Measurements from ENCODE around the gene STUM.

Gene STUM

GRCh38 chr1:226640321-226641136 is 92.0 kb downstream of the STUM start:
- DNase-seq (ENCODE audit: low spot score): no peak

- no peak for DNase-seq (ENCODE audit: low spot score)
Observed at GRCh38 chr1:226641671-226642231, 93.2 kb downstream of the STUM start.

DNA sequence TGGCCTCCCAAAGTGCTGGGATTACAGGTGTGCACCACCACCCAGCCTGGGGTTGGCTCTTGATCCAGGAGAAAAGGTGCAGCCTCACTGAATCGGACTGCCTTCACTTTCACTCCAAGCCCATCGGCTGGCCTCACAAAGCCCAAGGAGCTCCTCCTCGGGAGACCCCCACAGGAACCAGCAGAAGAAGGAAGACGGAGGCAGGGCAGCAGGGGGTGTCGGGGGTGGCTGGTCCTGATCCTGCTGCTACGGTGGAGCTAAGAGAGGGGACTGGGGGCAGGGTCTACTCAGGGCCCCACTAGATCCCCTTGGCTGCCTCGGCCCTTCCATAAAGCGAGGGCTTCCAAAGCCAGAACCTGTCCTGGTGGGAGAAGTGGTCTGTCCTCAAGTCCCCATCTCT is 93.9 kb downstream of the STUM start:
- DNase-seq (ENCODE audit: low spot score): no peak

- DNase-seq (ENCODE audit: low spot score): no peak
Observed at GRCh38 chr1:226643177-226643576, 94.6 kb downstream of the STUM start.

- DNase-seq (ENCODE audit: low spot score): no peak
Observed at GRCh38 chr1:226643611-226644540, 95.3 kb downstream of the STUM start.

DNA sequence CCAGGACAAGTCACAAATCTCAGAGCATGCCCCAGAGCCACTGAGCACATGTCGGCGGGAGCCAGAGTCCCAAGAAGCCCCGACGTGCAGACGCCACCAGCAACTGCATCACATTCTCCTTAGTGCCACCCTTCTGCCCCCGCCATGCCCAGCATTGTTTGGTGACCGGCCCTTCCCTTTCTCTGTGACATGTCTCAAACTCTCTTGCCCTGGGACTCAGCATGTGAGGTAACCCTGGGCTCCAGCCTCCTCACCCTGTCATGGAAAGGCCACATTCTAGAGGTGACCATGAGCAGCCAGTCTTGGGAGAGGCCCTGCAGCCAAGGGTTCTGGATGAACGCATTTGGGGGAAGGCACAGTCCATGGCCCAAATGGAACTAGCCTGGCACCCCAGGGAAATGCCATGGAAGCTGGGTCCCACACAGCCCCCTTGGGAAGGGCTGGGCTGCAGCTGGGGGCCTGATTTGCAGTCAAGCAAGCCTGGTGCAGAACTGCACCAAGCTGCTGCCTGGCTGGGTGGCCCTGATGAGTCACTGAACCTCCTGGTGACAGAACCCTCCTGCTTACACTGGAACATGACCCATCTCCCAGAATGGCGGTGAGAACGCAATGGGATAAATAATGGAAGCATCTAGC is 96.1 kb downstream of the STUM start:
- no peak for DNase-seq (ENCODE audit: low spot score)

- no peak for DNase-seq (ENCODE audit: low spot score)
Observed at GRCh38 chr1:226645279-226645976, 96.9 kb downstream of the STUM start.

DNA sequence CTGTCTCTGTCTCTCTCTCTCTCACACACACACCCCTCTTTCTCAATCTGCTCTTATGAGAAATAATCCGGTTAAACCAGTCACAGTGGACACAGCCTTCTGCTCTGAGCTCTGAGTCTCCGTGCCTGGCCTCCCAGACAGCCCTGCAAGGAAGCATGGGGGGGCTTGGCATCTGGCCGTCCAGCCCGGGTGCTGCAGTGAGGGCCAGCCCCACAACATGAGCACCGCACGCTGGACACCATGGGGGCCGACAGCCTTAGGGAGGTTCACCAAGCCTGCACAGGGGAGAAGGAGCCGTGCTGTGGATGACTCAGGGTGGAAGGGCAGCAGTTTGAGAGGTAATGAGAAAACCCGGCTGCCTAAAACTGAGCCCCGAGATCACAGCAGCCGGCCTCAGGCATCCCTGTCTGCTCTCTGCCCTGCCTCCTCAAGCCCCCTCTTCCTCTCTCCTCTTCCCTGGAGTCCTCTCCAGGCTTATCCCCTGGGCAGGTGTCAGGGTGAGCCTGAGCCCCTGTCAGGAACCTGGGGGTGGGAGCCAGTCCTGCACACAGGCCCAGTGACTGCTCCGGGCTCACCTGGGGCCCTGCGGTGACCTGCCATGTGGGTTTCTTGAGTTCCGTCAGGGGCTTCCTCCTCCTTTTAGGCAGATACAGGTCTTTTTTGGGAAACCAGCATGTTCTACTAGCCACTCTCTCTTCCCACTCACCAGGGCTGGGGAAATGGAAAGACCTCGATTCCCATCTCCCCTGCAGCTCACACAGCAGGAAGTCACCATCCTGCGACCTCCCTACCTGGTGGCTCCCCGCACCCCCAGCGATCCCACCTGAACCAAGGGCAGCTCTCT is 97.7 kb downstream of the STUM start:
- no peak for DNase-seq (ENCODE audit: low spot score)

- DNase-seq (ENCODE audit: low spot score): no peak
Observed at GRCh38 chr1:226646870-226647449, 98.4 kb downstream of the STUM start.

DNA sequence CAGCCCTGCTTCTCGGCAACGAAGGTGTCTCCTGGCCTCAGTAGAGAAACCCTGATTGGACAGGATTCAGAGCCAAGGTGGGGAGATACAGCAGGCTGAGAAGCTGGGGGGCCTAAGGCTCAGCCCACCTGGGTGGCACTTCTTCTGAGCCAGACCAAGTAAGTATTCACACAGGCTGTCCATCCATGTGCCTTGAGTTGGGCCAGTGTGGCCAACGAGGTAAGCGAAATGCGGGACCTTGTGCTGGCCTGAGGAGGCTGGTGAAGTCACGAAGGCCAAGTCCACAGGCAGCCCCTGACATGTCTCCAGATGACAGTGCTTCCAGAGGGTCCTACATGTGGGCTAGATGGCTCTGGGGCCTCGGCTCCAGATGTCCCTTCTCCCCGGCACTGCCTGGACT is 99.2 kb downstream of the STUM start:
- no peak for DNase-seq (ENCODE audit: low spot score)

- DNase-seq (ENCODE audit: low spot score): no peak
Observed at GRCh38 chr1:226648421-226648820, 99.9 kb downstream of the STUM start.

DNA sequence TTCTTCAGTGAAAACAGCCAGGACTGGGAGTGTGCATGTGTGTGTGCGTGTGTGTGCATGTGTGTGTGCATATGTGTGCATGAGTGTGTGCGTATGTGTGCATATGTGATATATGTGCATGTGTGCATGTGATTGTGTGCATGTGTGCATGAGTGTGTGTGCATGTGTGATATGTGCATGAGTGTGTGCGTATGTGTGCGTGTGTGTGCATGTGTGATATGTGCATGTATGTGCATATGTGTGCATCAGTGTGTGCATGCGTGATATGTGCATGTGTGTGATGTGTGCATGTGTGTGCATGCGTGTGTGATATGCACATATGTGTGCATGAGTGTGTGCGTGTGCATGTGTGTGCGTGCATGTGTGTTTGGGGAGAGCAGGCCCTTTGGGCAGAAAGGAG is 100.7 kb downstream of the STUM start:
- no peak for DNase-seq (ENCODE audit: low spot score)

DNA sequence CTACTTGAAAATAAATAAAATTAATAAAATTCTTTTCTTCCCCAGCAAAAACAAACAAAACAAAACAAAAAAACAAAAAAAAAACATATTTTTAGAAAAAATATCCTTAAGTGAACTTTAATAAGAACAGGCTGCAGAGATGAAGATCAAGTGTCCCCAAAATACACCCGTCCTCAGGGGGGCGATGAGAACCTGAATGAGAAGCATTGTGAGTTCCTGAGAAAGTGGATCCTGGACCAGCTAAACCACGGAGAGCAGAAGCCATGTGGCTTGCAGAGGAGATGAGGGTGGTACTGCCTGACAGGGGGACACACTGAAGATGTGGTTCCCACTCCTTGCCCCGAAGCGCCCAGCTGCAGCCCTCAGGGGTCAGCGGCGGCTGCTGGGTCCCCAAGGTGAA is 101.2 kb downstream of the STUM start:
- no peak for DNase-seq (ENCODE audit: low spot score)

DNA sequence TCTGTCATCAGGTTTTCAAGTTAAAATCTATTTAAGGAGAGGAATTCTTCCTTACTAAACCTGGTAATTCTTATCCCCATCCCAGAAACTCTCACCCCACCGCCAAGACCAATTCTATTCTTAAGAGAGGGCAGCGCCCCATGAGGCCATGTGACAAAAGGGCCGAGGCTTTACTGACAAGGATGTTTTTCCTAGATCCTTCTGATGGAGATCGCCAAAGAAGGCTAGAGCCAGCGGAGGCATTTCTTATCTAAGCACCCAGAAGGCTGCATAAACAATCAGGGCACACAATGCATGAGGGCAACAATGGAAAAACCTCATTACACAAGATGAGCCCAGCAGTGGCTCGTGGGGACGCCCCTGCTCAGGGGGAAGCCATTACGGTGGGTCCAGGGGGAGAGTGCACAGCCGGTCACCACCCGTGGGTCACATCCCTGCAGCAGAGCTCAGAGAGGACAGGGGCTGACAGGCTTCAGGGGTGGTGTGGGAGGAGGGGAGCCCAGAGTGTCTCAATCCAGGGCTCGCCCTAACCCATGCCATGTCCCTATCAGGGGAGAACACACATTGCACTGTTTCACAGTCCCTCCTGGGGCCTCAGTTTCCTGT is 101.8 kb downstream of the STUM start:
- DNase-seq (ENCODE audit: low spot score): no peak

DNA sequence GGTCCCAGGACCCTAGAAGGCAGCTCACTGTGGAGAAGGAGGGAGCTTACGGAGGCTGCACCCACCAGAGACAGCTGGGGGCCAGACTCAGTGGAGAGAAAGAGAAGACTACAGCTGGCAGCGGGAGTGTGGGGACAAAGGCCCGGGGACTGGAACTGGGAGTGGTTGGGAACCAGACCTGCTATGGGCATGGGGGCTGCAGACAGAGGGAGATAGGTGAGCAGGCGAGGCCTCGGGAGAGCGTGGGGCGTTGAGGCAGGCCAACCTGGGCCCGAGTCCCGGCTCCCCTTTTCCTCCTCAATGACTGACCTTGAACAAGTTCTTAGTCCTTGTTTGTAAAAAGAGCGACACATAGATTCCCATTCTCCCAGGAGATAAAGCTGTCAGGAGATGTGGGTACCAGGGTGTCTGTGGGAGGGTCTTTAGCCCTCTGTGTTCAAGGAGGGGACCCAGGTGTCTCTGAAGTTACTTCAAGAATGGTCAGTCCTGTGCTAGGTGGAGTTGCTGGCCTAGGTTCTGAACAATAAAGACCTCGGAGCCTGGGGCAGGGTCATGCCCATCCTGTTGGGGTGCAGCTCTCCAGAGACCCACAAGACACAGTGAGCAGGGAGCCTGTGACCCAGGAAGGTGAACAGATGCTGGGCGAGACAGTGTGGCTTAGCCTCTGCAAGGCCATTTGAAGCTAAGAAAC is 102.6 kb downstream of the STUM start:
- DNase-seq (ENCODE audit: low spot score): no peak

DNA sequence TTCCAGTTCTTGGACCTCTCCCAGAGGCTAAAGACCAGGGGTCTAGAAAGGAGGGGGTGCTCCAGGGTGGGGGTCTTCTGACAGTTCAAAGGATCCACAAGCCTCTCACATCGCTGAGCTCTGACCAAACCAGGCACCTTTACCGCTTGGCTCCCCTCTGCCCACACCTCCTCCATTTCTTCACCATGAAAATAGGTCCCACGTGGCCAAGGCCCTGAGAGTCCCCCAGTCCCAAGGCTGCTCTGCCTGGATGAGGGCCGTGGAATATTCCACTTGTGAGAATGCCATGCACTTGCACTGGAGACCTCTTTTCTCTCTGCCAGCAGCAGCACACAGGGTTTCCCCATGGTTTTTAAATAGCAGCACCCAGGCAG is 103.2 kb downstream of the STUM start:
- no peak for DNase-seq (ENCODE audit: low spot score)

GRCh38 chr1:226652613-226653012 is 104.0 kb downstream of the STUM start:
- DNase-seq (ENCODE audit: low spot score): no peak

- no peak for DNase-seq (ENCODE audit: low spot score)
Observed at GRCh38 chr1:226653311-226653921, 104.9 kb downstream of the STUM start.

Data from HuH-7 (cell line).